Ishikawa (cell line): ENCODE data around the gene DEDD2.

Experiments
- CEBPB ChIP-seq: IDR thresholded peaks from 2 replicates; pipeline ENCODE4 v1.6.1; 2012
- EP300 ChIP-seq: IDR thresholded peaks from 2 replicates; pipeline ENCODE4 v1.6.1; 2012; ENCODE audit warnings: borderline replicate concordance
- FOXM1 ChIP-seq: IDR thresholded peaks from 2 replicates; pipeline ENCODE4 v1.6.1; 2012; ENCODE audit warnings: low read depth, borderline replicate concordance
- RAD21 ChIP-seq: IDR thresholded peaks from 2 replicates; pipeline ENCODE4 v1.6.1; 2012; ENCODE audit warnings: low read depth
- TAF1 ChIP-seq: IDR thresholded peaks from 2 replicates; pipeline ENCODE4 v1.6.1; 2012; ENCODE audit warnings: low read depth, mild to moderate bottlenecking
- TCF12 ChIP-seq: IDR thresholded peaks from 2 replicates; pipeline ENCODE4 v1.6.1; 2012; ENCODE audit warnings: low read depth
- YY1 ChIP-seq: IDR thresholded peaks from 2 replicates; pipeline ENCODE4 v1.6.1; 2012; ENCODE audit warnings: low read depth
- ZBTB7A ChIP-seq: IDR thresholded peaks from 2 replicates; pipeline ENCODE4 v1.6.1; 2012; ENCODE audit warnings: low read depth
- TF ChIP-seq, protein P1 (sequence below): IDR thresholded peaks from 2 replicates; pipeline ENCODE4 v1.6.1; 2012; ENCODE audit warnings: low read depth, mild to moderate bottlenecking
- TF ChIP-seq, protein P2 (sequence below): IDR thresholded peaks from 2 replicates; pipeline ENCODE4 v1.6.1; 2012

DNA sequence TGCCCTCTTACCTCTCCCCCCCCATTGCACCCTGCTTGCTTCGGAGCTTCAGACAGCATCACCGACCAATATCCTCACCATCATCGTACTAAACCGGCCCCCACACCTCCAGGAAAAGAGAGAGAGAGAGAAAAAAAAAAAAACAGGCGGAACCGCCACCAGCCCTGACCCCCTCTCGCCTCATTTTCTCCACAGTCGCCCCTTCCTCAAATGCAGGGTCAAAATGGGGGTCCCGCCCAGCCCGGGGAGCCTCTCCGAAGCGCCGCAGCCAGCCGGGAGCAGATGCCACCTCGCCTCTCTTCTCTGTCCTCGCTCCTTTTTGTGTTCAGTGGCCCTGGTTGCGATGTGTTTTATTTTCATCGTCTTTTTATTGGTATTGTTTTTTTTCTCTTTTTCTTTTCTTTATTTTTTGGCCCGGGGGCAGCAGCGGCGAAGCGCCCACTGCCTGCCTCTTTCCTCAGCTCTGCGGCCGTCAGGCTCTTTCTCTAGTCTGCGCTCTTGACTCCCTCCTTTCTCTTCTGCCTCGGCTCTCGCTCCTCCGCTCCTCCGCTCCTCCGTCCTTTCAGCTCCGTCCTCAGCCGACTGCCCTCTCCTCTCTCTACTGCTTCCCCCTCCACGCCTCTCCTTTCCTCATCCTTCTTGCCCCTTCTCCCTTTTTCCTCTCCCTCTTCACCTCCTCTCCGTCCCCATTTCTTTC lies 41.4 kb downstream of the DEDD2 start:
- TF ChIP-seq, protein P1, sequence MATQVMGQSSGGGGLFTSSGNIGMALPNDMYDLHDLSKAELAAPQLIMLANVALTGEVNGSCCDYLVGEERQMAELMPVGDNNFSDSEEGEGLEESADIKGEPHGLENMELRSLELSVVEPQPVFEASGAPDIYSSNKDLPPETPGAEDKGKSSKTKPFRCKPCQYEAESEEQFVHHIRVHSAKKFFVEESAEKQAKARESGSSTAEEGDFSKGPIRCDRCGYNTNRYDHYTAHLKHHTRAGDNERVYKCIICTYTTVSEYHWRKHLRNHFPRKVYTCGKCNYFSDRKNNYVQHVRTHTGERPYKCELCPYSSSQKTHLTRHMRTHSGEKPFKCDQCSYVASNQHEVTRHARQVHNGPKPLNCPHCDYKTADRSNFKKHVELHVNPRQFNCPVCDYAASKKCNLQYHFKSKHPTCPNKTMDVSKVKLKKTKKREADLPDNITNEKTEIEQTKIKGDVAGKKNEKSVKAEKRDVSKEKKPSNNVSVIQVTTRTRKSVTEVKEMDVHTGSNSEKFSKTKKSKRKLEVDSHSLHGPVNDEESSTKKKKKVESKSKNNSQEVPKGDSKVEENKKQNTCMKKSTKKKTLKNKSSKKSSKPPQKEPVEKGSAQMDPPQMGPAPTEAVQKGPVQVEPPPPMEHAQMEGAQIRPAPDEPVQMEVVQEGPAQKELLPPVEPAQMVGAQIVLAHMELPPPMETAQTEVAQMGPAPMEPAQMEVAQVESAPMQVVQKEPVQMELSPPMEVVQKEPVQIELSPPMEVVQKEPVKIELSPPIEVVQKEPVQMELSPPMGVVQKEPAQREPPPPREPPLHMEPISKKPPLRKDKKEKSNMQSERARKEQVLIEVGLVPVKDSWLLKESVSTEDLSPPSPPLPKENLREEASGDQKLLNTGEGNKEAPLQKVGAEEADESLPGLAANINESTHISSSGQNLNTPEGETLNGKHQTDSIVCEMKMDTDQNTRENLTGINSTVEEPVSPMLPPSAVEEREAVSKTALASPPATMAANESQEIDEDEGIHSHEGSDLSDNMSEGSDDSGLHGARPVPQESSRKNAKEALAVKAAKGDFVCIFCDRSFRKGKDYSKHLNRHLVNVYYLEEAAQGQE, result no peak
- no peak for TF ChIP-seq EP300
- TF ChIP-seq TCF12, result no peak
- no peak for TF ChIP-seq TAF1
- no peak for TF ChIP-seq YY1
- no peak for TF ChIP-seq FOXM1
- TF ChIP-seq CEBPB, result no peak
- no peak for TF ChIP-seq RAD21
- TF ChIP-seq, protein P2, sequence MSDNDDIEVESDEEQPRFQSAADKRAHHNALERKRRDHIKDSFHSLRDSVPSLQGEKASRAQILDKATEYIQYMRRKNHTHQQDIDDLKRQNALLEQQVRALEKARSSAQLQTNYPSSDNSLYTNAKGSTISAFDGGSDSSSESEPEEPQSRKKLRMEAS, result no peak
- no peak for TF ChIP-seq ZBTB7A
